ENCODE measurements around the gene NFATC2. TPM values are rescaled to one million over a fixed set of nuclear protein-coding genes. Genes with fewer than 3 reads are reported as not detected.

Gene NFATC2
- total and polyA plus RNA-seq, 2 of the 8 experiments (the other 6 are each of a cell fraction or from before 2014, with no cell fraction given), result 0.27 to 0.91 TPM

- H3K23ac ChIP-seq (ENCODE audit: insufficient read length), result no peak overlapping the region
- no peaks in the 10 kb centered on the region; the same call in 1 of the 2 replicates for H3K23me2 ChIP-seq (ENCODE audit: low read depth, low read length)
- no peak overlapping the region for H2AFZ ChIP-seq (ENCODE audit: low read length)
- no peak overlapping the region for H2BK12ac ChIP-seq (ENCODE audit: low read depth, low read length)
- H3K27ac ChIP-seq (ENCODE audit: low read depth, low read length), result no peak overlapping the region
- no peaks in the 10 kb centered on the region for H3K79me1 ChIP-seq (ENCODE audit: low read depth, low read length)
- no peak overlapping the region for H2AK5ac ChIP-seq (ENCODE audit: low read depth, low read length)
- H2BK15ac ChIP-seq (ENCODE audit: low read length), result 0 out of 2 replicates have a peak overlapping the region, but pooled peaks have one; percentile 92
- no peak overlapping the region for H3K4ac ChIP-seq (replicated peaks; ENCODE audit: insufficient read length, low read depth, low read length)
- no peak overlapping the region for H3K4me3 ChIP-seq (ENCODE audit: extremely low read depth in 1 of 4, insufficient read depth in 2 of 4, low read depth in 3 of 4, low read length in 4 of 4)
- H3K14ac ChIP-seq (ENCODE audit: insufficient read length), result no peak overlapping the region
- no peaks in the 10 kb centered on the region for H3K9me3 ChIP-seq (ENCODE audit: insufficient read depth in 2 of 2, low read depth in 1 of 2, low read length in 1 of 2)
- TF ChIP-seq TEAD4 (IDR thresholded peaks at IDR 0.05; ENCODE audit: low read depth, low read length) (peak; percentile 91), SP1 (IDR thresholded peaks at IDR 0.05; ENCODE audit: low read depth, low read length) (0 out of 2 replicates have a peak, but pooled peaks have one; percentile 57), SIN3A (conservative IDR thresholded peaks at IDR 0.05 in 1 of 2, IDR thresholded peaks at IDR 0.05 in 1 of 2; ENCODE audit: low read depth in 1 of 2, low read length in 2 of 2) (0 out of 4 replicates have a peak, but pooled peaks have one; percentile 34 to 51), EP300 (IDR thresholded peaks at IDR 0.05; ENCODE audit: borderline replicate concordance in 1 of 2, low read depth in 2 of 2, low read length in 2 of 2) (0 out of 3 replicates have a peak, but pooled peaks of 1 of the 2 experiments have one; percentile 42), TBP (IDR thresholded peaks at IDR 0.05; ENCODE audit: low read depth, low read length) (no peak), MAFK (IDR thresholded peaks at IDR 0.05; ENCODE audit: low read depth, low read length) (no peak), CEBPB (IDR thresholded peaks at IDR 0.05; ENCODE audit: low read depth, low read length) (0 out of 2 replicates have a peak, but pooled peaks have one; percentile 35), SIRT6 (IDR thresholded peaks at IDR 0.05; ENCODE audit: low read length) (no peak), NANOG (IDR thresholded peaks at IDR 0.05; ENCODE audit: insufficient read depth, low read depth, low read length, poor library complexity, severe bottlenecking) (peak; percentile 81)
- H4K91ac ChIP-seq (replicated peaks; ENCODE audit: insufficient read length, low read length), result no peak overlapping the region
- DNase-seq (ENCODE audit: low read depth in 1 of 2, low spot score in 2 of 2), result peak in 1 of 2 experiments; percentile 74
- peak overlapping the region; percentile 32 to 39; a peak in 3 of 4 replicates for H3K4me2 ChIP-seq (ENCODE audit: insufficient read depth in 1 of 2, low read depth in 2 of 2, low read length in 2 of 2)
- no peak overlapping the region for H3K18ac ChIP-seq (ENCODE audit: extremely low read depth, low read length)
- H3K9ac ChIP-seq (replicated peaks in 1 of 4; ENCODE audit: extremely low read depth in 1 of 4, low read depth in 3 of 4, low read length in 3 of 4), result no peak overlapping the region
- H4K5ac ChIP-seq (ENCODE audit: insufficient read length, low read depth, low read length), result no peak overlapping the region
- no peak overlapping the region for H4K8ac ChIP-seq (ENCODE audit: extremely low read depth, insufficient read depth, low read length)
- H3K4me1 ChIP-seq (replicated peaks in 1 of 4; ENCODE audit: control insufficient read depth in 3 of 4, insufficient read depth in 4 of 4, low read length in 3 of 4), result peaks cover 8 to 20% (median 11%) of the 10 kb centered on the region in 4 experiments
- H2BK5ac ChIP-seq (ENCODE audit: low read depth, low read length), result 0 out of 2 replicates have a peak overlapping the region, but pooled peaks have one; percentile 8
- no peak overlapping the region for H2BK20ac ChIP-seq (ENCODE audit: low read length)
- H3K36me3 ChIP-seq (ENCODE audit: control insufficient read depth in 2 of 4, insufficient read depth in 4 of 4, low read length in 3 of 4), result no peaks in the 10 kb centered on the region
- H3K27me3 ChIP-seq (replicated peaks in 1 of 4; ENCODE audit: control insufficient read depth in 3 of 4, extremely low read depth in 1 of 4, insufficient read depth in 3 of 4, low read length in 3 of 4), result no peaks in the 10 kb centered on the region; a peak in 1 of 7 replicates
- peak; percentile 88 for FAIRE-seq
- no peak overlapping the region for H3K56ac ChIP-seq (replicated peaks; ENCODE audit: insufficient read length, low read depth, low read length)
- ChIA-PET POLR2A (ENCODE audit: partially characterized antibody) (interaction anchor here (0.7 to 1.0 kb wide), 2 partner anchors 9 to 58 kb away, joined by 3 read pairs; no protein-coding TSS in a partner anchor), CTCF (ENCODE audit: partially characterized antibody) (interaction anchor here (0.6 to 1.6 kb wide), 11 partner anchors 9 to 346 kb away, joined by 3 to 5 read pairs (median 4); partner anchors contain the start of gene NFATC2)
- H3K79me2 ChIP-seq (ENCODE audit: control insufficient read depth in 1 of 2, insufficient read depth in 2 of 2, low read length in 2 of 2), result no peaks in the 10 kb centered on the region
- WGBS, 2 experiments (ENCODE audit: extremely low coverage in 1 of 2, insufficient coverage in 1 of 2, insufficient read length in 1 of 2, insufficient replicate concordance in 2 of 2, low coverage in 1 of 2, low lambda C conversion rate in 2 of 2, missing lambda C conversion rate in 1 of 2), result 23% methylated on average over 7 of the region's 7 CpGs; no CpG with 5 or more reads in 1 of the 2 experiments
- H2BK120ac ChIP-seq (replicated peaks; ENCODE audit: low read depth, low read length), result no peak overlapping the region
- no peaks in the 10 kb centered on the region for H4K20me1 ChIP-seq (replicated peaks in 1 of 2; ENCODE audit: control insufficient read depth in 1 of 2, insufficient read depth in 2 of 2, low read length in 2 of 2)
Observed at GRCh38 chr20:51423810-51424209, 118.7 kb downstream of the NFATC2 start.
